Spleen (tissue), 13 donors: ENCODE data around the gene SMARCE1. TPM values are rescaled to one million over a fixed set of nuclear protein-coding genes. Genes with fewer than 3 reads are reported as not detected.

Experiments used
- DNase-seq: peaks from one replicate; pipeline ENCODE4 v3.0.0-alpha.2; 2020
- H3K27ac ChIP-seq, 8 donors: fragments of 200-600 bp; sonication (generic) in 7 of 8; 1 replicate in 4 of 8; 2 replicates in 4 of 8; pipeline versions ENCODE4 v1.5.0 to v1.8.0; 2016 to 2021; ENCODE audit warnings: inconsistent platforms in 4 of 8, mild to moderate bottlenecking in 4 of 8, moderate library complexity in 1 of 8
- H3K27me3 ChIP-seq, 7 donors: fragments of 200-600 bp; sonication (generic) in 6 of 7; replicated peaks in 1 of 7; 1 replicate in 4 of 7; 2 replicates in 3 of 7; pipeline versions ENCODE4 v1.5.0 to v1.8.0; 2016 to 2021; ENCODE audit warnings: inconsistent platforms in 3 of 7, mild to moderate bottlenecking in 1 of 7
- H3K36me3 ChIP-seq, 6 donors: fragments of 200-600 bp; sonication (generic) in 5 of 6; 1 replicate in 4 of 6; 2 replicates in 2 of 6; pipeline versions ENCODE4 v1.5.0 to v1.8.0; 2016 to 2021; ENCODE audit warnings: inconsistent platforms in 2 of 6
- H3K4me1 ChIP-seq, 6 donors: fragments of 200-600 bp; sonication (generic) in 5 of 6; 1 replicate in 3 of 6; 2 replicates in 3 of 6; pipeline versions ENCODE4 v1.5.0 to v1.8.0; 2016 to 2021; ENCODE audit warnings: inconsistent platforms in 3 of 6
- H3K4me3 ChIP-seq, 8 donors: fragments of 200-600 bp; sonication (generic) in 7 of 8; 1 replicate in 4 of 8; 2 replicates in 4 of 8; pipeline versions ENCODE4 v1.5.0 to v1.8.0; 2016 to 2021; ENCODE audit warnings: inconsistent platforms in 4 of 8, mild to moderate bottlenecking in 4 of 8, moderate library complexity in 2 of 8
- H3K9me3 ChIP-seq, 8 donors: fragments of 200-600 bp; sonication (generic) in 7 of 8; 1 replicate in 4 of 8; 2 replicates in 4 of 8; pipeline versions ENCODE4 v1.5.0 to v1.8.0; 2016 to 2021; ENCODE audit warnings: inconsistent platforms in 4 of 8
- POLR2A ChIP-seq, 3 donors: fragments of 450-650 bp; IDR thresholded peaks; one replicate each; pipeline ENCODE4 v1.5.1; 2017; ENCODE audit warnings: antibody characterized with exemption in 3 of 3, mild to moderate bottlenecking in 1 of 3
- POLR2AphosphoS5 ChIP-seq, 3 donors: sonication (generic); formaldehyde crosslinking; IDR thresholded peaks; one replicate each; pipeline ENCODE4 v1.5.1; 2017; ENCODE audit warnings: antibody characterized with exemption in 3 of 3
- WGBS, 5 donors: extraction: QIAGEN DNeasy Blood & Tissue Kit in 3 of 5; methylation state at CpG; one replicate each; pipeline versions ENCODE4 v1.1.5 to v1.1.7; 2013 to 2018; 5-methylcytosine and 5-hydroxymethylcytosine counted together
- intact Hi-C: fragments of 100-400 bp; cut with DNase I; formaldehyde crosslinking; loops from one replicate; pipeline ENCODE4 v1.15.0; 2023; ENCODE audit warnings: low total_unique reads
- long read RNA-seq, 2 donors: transcript quantifications; one replicate each; lab custom pipeline, GENCODE V29; 2026
- polyA plus RNA-seq, 3 donors: library from polyadenylated mRNA; stranded (reverse); fragments of 200-250 nt; gene quantifications; one replicate each; pipeline ENCODE4 v1.2.1, GENCODE V29; 2013
- total RNA-seq, 7 donors: library from RNA; depleted of rRNA in 3 of 7; stranded (reverse); fragments of >200 nt in 3 of 7; fragmentation: NEBNext Ultra II Directional in 4 of 7; extraction: Animal tissue kit (Norgen Biotek cat#: 25700) in 4 of 7; gene quantifications; one replicate each; pipeline versions ENCODE4 v1.1.0 to v1.2.1, GENCODE V29; 2016 to 2021
- TF ChIP-seq, protein P1 (sequence below), 11 experiments: fragments of 200-600 bp in 7 of 11; fragments of 450-650 bp in 4 of 11; sonication (generic) in 4 of 11; IDR thresholded peaks in 8 of 11; conservative IDR thresholded peaks in 3 of 11; 1 replicate in 7 of 11; 2 replicates in 4 of 11; pipeline versions ENCODE4 v1.4.0 to v1.8.0; 2016 to 2021; ENCODE audit warnings: antibody characterized with exemption in 11 of 11, inconsistent platforms in 4 of 11, mild to moderate bottlenecking in 1 of 11
- donor health status: healthy with polysubstance abuse.
- donor health status: DM: no; HTN: no; CAD: no; lungs with moderate emphysema.
- donor health status: DM: no; HTN: no; CAD: no.
- donor health status: Bipolar disorder and iron deficiency.
- donor health status: healthy.
- donor health status: DM: no; HTN: no; CAD: no.
- donor health status: DM: yes; HTN: yes; CAD: no.

SMARCE1 gene
- total RNA-seq (100 to 1,000 TPM in 4 of 7 donors, 10 to 100 TPM in 3; 76.3 to 126 (median 102) TPM), polyA plus RNA-seq (10 to 100 TPM; 74.2 to 79.6 (median 79.1) TPM)
- long read RNA-seq, donor 1, full-length matches to known transcripts = 96 of 126 reads
- long read RNA-seq, donor 1, partial matches to known transcripts = 30 of 126 reads
- long read RNA-seq, donor 1, other reads (novel, unspliced or antisense) = 0 of 126 reads
- long read RNA-seq, donor 2, full-length matches to known transcripts = 84 of 91 reads
- long read RNA-seq, donor 2, partial matches to known transcripts = 7 of 91 reads
- long read RNA-seq, donor 2, other reads (novel, unspliced or antisense) = 0 of 91 reads

DNA sequence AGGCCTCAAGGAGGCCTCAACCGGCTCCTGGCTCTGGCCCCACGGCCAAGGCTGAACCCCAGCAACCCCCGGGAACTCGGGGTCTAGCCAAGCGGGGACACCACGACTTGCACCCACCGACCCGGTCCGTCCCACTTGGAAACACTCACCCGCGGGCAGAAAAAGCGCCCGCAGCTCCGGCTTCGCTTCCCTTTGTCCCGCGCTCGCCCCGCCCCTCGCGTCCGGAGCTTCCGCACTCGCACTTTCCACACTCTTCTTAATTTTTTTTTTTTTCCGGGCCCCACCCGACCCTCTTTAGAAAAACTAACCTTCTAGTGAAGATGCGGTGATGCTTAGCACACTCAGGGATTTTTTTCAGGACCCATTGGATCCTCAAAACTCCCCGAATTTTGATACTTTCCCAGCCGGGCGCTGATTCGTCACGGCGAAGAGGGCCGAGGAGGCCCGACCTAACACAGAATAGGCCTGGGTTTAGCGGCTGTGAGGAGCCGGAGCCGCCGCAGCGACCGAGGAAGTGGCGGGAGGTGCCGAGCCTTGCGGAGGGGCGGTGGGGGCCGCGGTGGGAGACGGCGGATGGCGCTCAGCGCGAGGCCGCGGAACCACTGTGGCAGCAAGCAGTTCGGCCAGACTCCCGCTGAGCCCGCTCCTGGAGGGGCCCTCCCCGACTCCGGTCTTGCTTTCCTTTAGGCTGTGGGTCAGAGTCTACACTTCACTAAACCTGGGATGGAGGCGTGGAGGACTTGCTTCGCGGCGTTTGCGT, at the start of gene SMARCE1:
TSS of gene SMARCE1 (minus strand) at position 195 of the 760 bp plus-strand sequence. CDS start 2,016 bp downstream, outside the sequence.
- TF ChIP-seq, protein P1, sequence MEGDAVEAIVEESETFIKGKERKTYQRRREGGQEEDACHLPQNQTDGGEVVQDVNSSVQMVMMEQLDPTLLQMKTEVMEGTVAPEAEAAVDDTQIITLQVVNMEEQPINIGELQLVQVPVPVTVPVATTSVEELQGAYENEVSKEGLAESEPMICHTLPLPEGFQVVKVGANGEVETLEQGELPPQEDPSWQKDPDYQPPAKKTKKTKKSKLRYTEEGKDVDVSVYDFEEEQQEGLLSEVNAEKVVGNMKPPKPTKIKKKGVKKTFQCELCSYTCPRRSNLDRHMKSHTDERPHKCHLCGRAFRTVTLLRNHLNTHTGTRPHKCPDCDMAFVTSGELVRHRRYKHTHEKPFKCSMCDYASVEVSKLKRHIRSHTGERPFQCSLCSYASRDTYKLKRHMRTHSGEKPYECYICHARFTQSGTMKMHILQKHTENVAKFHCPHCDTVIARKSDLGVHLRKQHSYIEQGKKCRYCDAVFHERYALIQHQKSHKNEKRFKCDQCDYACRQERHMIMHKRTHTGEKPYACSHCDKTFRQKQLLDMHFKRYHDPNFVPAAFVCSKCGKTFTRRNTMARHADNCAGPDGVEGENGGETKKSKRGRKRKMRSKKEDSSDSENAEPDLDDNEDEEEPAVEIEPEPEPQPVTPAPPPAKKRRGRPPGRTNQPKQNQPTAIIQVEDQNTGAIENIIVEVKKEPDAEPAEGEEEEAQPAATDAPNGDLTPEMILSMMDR (IDR thresholded peaks at IDR 0.05 in 8 of 11, conservative IDR thresholded peaks at IDR 0.05 in 3 of 11) = no peak
- peak in 1 of 3 donors; percentile 23 for TF ChIP-seq POLR2A (IDR thresholded peaks at IDR 0.05)
- peak; percentile 67 to 86 (median 84) for TF ChIP-seq POLR2AphosphoS5 (IDR thresholded peaks at IDR 0.05)
- H3K27ac ChIP-seq = peak within 1 kb of the TSS; percentile 97 to 99 (median 98)
- H3K9me3 ChIP-seq = no peaks in the 10 kb centered on the region
- H3K4me1 ChIP-seq = peaks cover 26 to 63% (median 50%) of the 10 kb centered on the region in 6 donors
- peaks cover 0 to 28% (median 13%) of the 10 kb centered on the region in 6 donors for H3K36me3 ChIP-seq
- WGBS, 5 donors = 0 to 1% (median 1%) methylated on average over 48 to 64 of the region's 64 CpGs
- peak; percentile 93 for DNase-seq
- intact Hi-C loops = loop anchor here (10.0 kb wide), 1 partner anchor 77 kb away; no protein-coding TSS in a partner anchor
- H3K27me3 ChIP-seq = no peaks in the 10 kb centered on the region
- peak within 1 kb of the TSS; percentile 71 to 96 (median 88) for H3K4me3 ChIP-seq

DNA sequence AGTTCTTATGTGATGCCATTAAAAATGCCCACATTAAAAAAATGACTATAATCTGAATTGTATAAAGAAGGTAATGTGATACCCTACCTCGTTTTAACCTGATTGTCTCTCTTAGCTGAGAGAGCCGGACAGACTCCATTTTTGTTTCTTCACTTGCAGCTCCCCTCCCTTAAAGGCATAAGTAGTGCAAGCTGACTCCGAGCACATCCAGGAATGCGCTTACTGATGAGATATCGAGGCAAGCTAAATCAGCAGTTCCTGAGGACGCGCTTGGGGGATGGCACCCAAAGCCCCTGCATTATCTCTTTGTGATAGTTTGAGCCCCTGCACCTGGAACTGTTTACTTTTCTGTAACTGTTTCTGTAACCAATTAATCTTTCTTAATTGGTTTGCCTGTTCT, 49.7 kb upstream of the SMARCE1 start:
- TF ChIP-seq, protein P1 (IDR thresholded peaks at IDR 0.05 in 8 of 11, conservative IDR thresholded peaks at IDR 0.05 in 3 of 11) = no peak
- no peak for TF ChIP-seq POLR2A (IDR thresholded peaks at IDR 0.05)
- TF ChIP-seq POLR2AphosphoS5 (IDR thresholded peaks at IDR 0.05) = no peak
- intact Hi-C loops = no loop called here
- no peaks in the 10 kb centered on the region for H3K36me3 ChIP-seq
- no peak overlapping the region for H3K27ac ChIP-seq
- H3K27me3 ChIP-seq = peaks cover 0 to 36% (median 0%) of the 10 kb centered on the region in 7 donors
- WGBS, 5 donors = 68 to 79% (median 72%) methylated on average over 7 of the region's 7 CpGs
- H3K4me1 ChIP-seq = no peaks in the 10 kb centered on the region
- H3K4me3 ChIP-seq = no peak overlapping the region
- DNase-seq = no peak
- no peaks in the 10 kb centered on the region for H3K9me3 ChIP-seq

DNA sequence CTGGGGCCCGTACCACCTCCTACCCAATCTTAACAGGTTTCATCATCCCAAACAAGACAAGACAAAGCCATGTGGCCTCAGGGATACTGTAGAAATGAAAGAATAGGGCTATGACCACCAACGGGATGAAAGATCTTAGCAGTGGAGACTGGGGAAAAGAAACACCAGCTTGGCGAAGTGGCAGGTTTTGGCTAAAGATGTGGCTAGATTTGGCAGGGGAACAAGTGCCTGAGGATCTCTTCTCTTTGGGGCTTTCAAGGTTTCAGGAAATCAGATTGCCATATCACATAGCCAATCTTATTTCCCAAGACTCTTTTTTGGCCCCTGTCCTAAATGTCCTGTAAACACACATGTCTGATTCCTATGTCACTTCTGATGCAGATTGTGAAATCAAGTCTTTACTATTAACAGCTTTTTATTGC, 49.0 kb upstream of the SMARCE1 start:
- DNase-seq = no peak
- WGBS, 5 donors = 32 to 75% (median 41%) methylated on average over 3 of the region's 3 CpGs
- intact Hi-C loops = no loop called here
- Histone ChIP-seq H3K4me3 (no peak overlapping the region), H3K36me3 (no peaks in the 10 kb centered on the region), H3K27me3 (peaks cover 0 to 36% (median 0%) of the 10 kb centered on the region in 7 donors), H3K4me1 (no peaks in the 10 kb centered on the region), H3K9me3 (no peaks in the 10 kb centered on the region), H3K27ac (no peak overlapping the region)
- TF ChIP-seq POLR2AphosphoS5 (IDR thresholded peaks at IDR 0.05) (no peak), POLR2A (IDR thresholded peaks at IDR 0.05) (no peak)
- TF ChIP-seq, protein P1 (IDR thresholded peaks at IDR 0.05 in 8 of 11, conservative IDR thresholded peaks at IDR 0.05 in 3 of 11) = no peak
